Activated CD4-positive, alpha-beta T cell treated with anti-CD3 and anti-CD28 coated beads for 36 hours (primary cell): ENCODE data around the gene LGALS13. TPM values are rescaled to one million over a fixed set of nuclear protein-coding genes. Genes with fewer than 3 reads are reported as not detected.

Experiments
- ATAC-seq: fragments of 200-7000 bp; cut with Tn5 transposase; one replicate; pipeline ENCODE4 v1.10.0; 2021; ENCODE audit warnings: mild to moderate bottlenecking, moderate library complexity
- CTCF ChIA-PET: fragments of 350-600 bp; sonication (Branson Sonifier 250); formaldehyde crosslinking; loops from one replicate; lab custom pipeline; 2021; ENCODE audit warnings: antibody characterized with exemption; lab: Charles Lee
- POLR2A ChIA-PET: fragments of 350-600 bp; sonication (Branson Sonifier 250); formaldehyde crosslinking; loops from one replicate; lab custom pipeline; 2021; ENCODE audit warnings: antibody characterized with exemption, inconsistent platforms; lab: Charles Lee
- DNase-seq: peaks from one replicate; pipeline ENCODE4 v3.0.0-alpha.2; 2020
- H3K27ac Mint-ChIP-seq: one replicate; pipeline ENCODE4 v1.8.0; 2021; ENCODE audit warnings: mixed read lengths
- H3K27me3 Mint-ChIP-seq: one replicate; pipeline ENCODE4 v1.8.0; 2021; ENCODE audit warnings: mixed read lengths
- H3K36me3 Mint-ChIP-seq: one replicate; pipeline ENCODE4 v1.8.0; 2021; ENCODE audit warnings: low read depth, mixed read lengths
- H3K4me1 Mint-ChIP-seq: one replicate; pipeline ENCODE4 v1.8.0; 2021; ENCODE audit warnings: mixed read lengths
- H3K4me3 Mint-ChIP-seq: one replicate; pipeline ENCODE4 v1.8.0; 2021; ENCODE audit warnings: mild to moderate bottlenecking, moderate library complexity, mixed read lengths
- H3K9me3 Mint-ChIP-seq: one replicate; pipeline ENCODE4 v1.8.0; 2021; ENCODE audit warnings: low read depth, mixed read lengths
- intact Hi-C, 2 experiments: fragments of 100-400 bp; cut with DNase I in 1 of 2; cut with micrococcal nuclease in 1 of 2; formaldehyde crosslinking; loops; one replicate each; pipeline versions ENCODE4 v1.14.2 to v1.15.1; 2022 to 2024; cut with DNase I, micrococcal nuclease
- total RNA-seq, 2 experiments: library from RNA; stranded (reverse); gene quantifications; one replicate each; pipeline ENCODE4 v1.2.3, GENCODE V29; 2021

Gene LGALS13
- total RNA-seq, result not detected

GRCh38 chr19:39602224-39602623 is at the start of gene LGALS13:
TSS of gene LGALS13 (plus strand) at chr19:39602524. CDS start at chr19:39602569, 45 bp downstream.
- Mint-ChIP-seq H3K36me3 (no peaks in the 10 kb centered on the region), H3K27me3 (peaks cover 31% of the 10 kb centered on the region), H3K9me3 (peaks cover 2% of the 10 kb centered on the region), H3K4me3 (no peak within 1 kb of the TSS), H3K4me1 (no peaks in the 10 kb centered on the region), H3K27ac (no peak within 1 kb of the TSS)
- ChIA-PET CTCF (no interaction called here), POLR2A (no interaction called here)
- intact Hi-C loops, result no loop called here
- ATAC-seq, result no peak
- DNase-seq, result no peak

- DNase-seq, result no peak
- Mint-ChIP-seq H3K36me3 (no peaks in the 10 kb centered on the region), H3K9me3 (no peaks in the 10 kb centered on the region), H3K4me3 (no peak overlapping the region), H3K4me1 (peaks cover 15% of the 10 kb centered on the region), H3K27me3 (no peaks in the 10 kb centered on the region), H3K27ac (peak overlapping the region; percentile 11)
- ChIA-PET POLR2A (interaction anchor here (0.7 to 1.2 kb wide), 2 partner anchors 10 to 117 kb away, joined by 3 to 5 read pairs; partner anchors contain the start of gene RPS16), CTCF (interaction anchor here (1.8 to 6.5 kb wide), 3 partner anchors 120 to 216 kb away, joined by 4 to 88 read pairs (median 5); no protein-coding TSS in a partner anchor)
- no peak for ATAC-seq
- intact Hi-C loops, result loop anchor here in 1 of 2 experiments (5.0 to 10.0 kb wide), 2 partner anchors 74 to 212 kb away; no protein-coding TSS in a partner anchor
These were observed 49.2 kb upstream of the LGALS13 start for GRCh38 chr19:39553082-39553652.

- CTCF ChIA-PET, result interaction anchor here (1.0 to 6.5 kb wide), 4 partner anchors 12 to 213 kb away, joined by 3 to 88 read pairs (median 4); no protein-coding TSS in a partner anchor
These were observed 47.5 kb upstream of the LGALS13 start for GRCh38 chr19:39554701-39555311.

GRCh38 chr19:39555883-39556282 is 46.4 kb upstream of the LGALS13 start:
- Mint-ChIP-seq H3K36me3 (no peaks in the 10 kb centered on the region), H3K27me3 (no peaks in the 10 kb centered on the region), H3K4me3 (no peak overlapping the region), H3K27ac (no peak overlapping the region), H3K9me3 (no peaks in the 10 kb centered on the region), H3K4me1 (peaks cover 29% of the 10 kb centered on the region)
- intact Hi-C loops, result loop anchor here in 1 of 2 experiments (10.0 kb wide), 1 partner anchor 209 kb away; no protein-coding TSS in a partner anchor
- ChIA-PET CTCF (interaction anchor here (0.6 to 6.5 kb wide), 2 partner anchors 93 to 118 kb away, joined by 3 to 88 read pairs; no protein-coding TSS in a partner anchor), POLR2A (no interaction called here)
- ATAC-seq (no peak), DNase-seq (no peak)

More at GRCh38 chr19:39554701-39555311, 47.5 kb upstream of the LGALS13 start:
- Mint-ChIP-seq H3K9me3 (no peaks in the 10 kb centered on the region), H3K36me3 (no peaks in the 10 kb centered on the region), H3K27ac (no peak overlapping the region), H3K4me3 (no peak overlapping the region), H3K4me1 (peaks cover 29% of the 10 kb centered on the region), H3K27me3 (no peaks in the 10 kb centered on the region)
- ATAC-seq (no peak), DNase-seq (no peak)
- POLR2A ChIA-PET, result no interaction called here
- intact Hi-C loops, result loop anchor here in 1 of 2 experiments (5.0 to 10.0 kb wide), 2 partner anchors 72 to 210 kb away; no protein-coding TSS in a partner anchor

GRCh38 chr19:39557811-39558623 is 44.3 kb upstream of the LGALS13 start:
- H3K36me3 Mint-ChIP-seq, result no peaks in the 10 kb centered on the region
- H3K4me1 Mint-ChIP-seq, result peaks cover 25% of the 10 kb centered on the region
- intact Hi-C loops, result loop anchor here (1.0 to 10.0 kb wide), 3 partner anchors 25 to 207 kb away; no protein-coding TSS in a partner anchor
- peak overlapping the region; percentile 42 for H3K4me3 Mint-ChIP-seq
- no peaks in the 10 kb centered on the region for H3K9me3 Mint-ChIP-seq
- ChIA-PET CTCF (no interaction called here), POLR2A (no interaction called here)
- DNase-seq (peak; percentile 38), ATAC-seq (peak; percentile 82)
- H3K27me3 Mint-ChIP-seq, result no peaks in the 10 kb centered on the region
- peak overlapping the region; percentile 93 for H3K27ac Mint-ChIP-seq

GRCh38 chr19:39558624-39559117 is 43.7 kb upstream of the LGALS13 start:
- Mint-ChIP-seq H3K27me3 (no peaks in the 10 kb centered on the region), H3K36me3 (no peaks in the 10 kb centered on the region), H3K4me3 (peak overlapping the region; percentile 42), H3K4me1 (peaks cover 25% of the 10 kb centered on the region), H3K9me3 (no peaks in the 10 kb centered on the region), H3K27ac (peak overlapping the region; percentile 93)
- ChIA-PET POLR2A (no interaction called here), CTCF (no interaction called here)
- intact Hi-C loops, result loop anchor here (1.0 to 10.0 kb wide), 3 partner anchors 24 to 206 kb away; no protein-coding TSS in a partner anchor
- peak; percentile 23 for DNase-seq
- ATAC-seq, result peak; percentile 69

GRCh38 chr19:39563408-39563807 is 38.9 kb upstream of the LGALS13 start:
- Mint-ChIP-seq H3K36me3 (no peaks in the 10 kb centered on the region), H3K4me3 (no peak overlapping the region), H3K9me3 (no peaks in the 10 kb centered on the region), H3K27ac (no peak overlapping the region), H3K4me1 (peaks cover 12% of the 10 kb centered on the region), H3K27me3 (peaks cover 3% of the 10 kb centered on the region)
- intact Hi-C loops, result no loop called here
- ATAC-seq (no peak), DNase-seq (no peak)
- POLR2A ChIA-PET, result interaction anchor here (0.6 kb wide), 1 partner anchor 10 kb away, joined by 3 read pairs; no protein-coding TSS in a partner anchor
- CTCF ChIA-PET, result no interaction called here

GRCh38 chr19:39566064-39566463 is 36.3 kb upstream of the LGALS13 start:
- H3K4me1 Mint-ChIP-seq, result peaks cover 5% of the 10 kb centered on the region
- intact Hi-C loops, result no loop called here
- no peak overlapping the region for H3K4me3 Mint-ChIP-seq
- CTCF ChIA-PET, result no interaction called here
- POLR2A ChIA-PET, result no interaction called here
- H3K36me3 Mint-ChIP-seq, result no peaks in the 10 kb centered on the region
- H3K9me3 Mint-ChIP-seq, result no peaks in the 10 kb centered on the region
- ATAC-seq (no peak), DNase-seq (no peak)
- H3K27ac Mint-ChIP-seq, result no peak overlapping the region
- peaks cover 11% of the 10 kb centered on the region for H3K27me3 Mint-ChIP-seq

GRCh38 chr19:39568604-39569003 is 33.7 kb upstream of the LGALS13 start:
- Mint-ChIP-seq H3K4me3 (no peak overlapping the region), H3K4me1 (peaks cover 5% of the 10 kb centered on the region), H3K36me3 (no peaks in the 10 kb centered on the region), H3K27me3 (peaks cover 24% of the 10 kb centered on the region), H3K9me3 (peaks cover 5% of the 10 kb centered on the region), H3K27ac (no peak overlapping the region)
- ChIA-PET POLR2A (no interaction called here), CTCF (no interaction called here)
- intact Hi-C loops, result no loop called here
- ATAC-seq (no peak), DNase-seq (no peak)

GRCh38 chr19:39582442-39582841 is 19.9 kb upstream of the LGALS13 start:
- H3K4me1 Mint-ChIP-seq, result no peaks in the 10 kb centered on the region
- no peak overlapping the region for H3K4me3 Mint-ChIP-seq
- H3K9me3 Mint-ChIP-seq, result peaks cover 9% of the 10 kb centered on the region
- intact Hi-C loops, result loop anchor here in 1 of 2 experiments (2.0 kb wide), 1 partner anchor 24 kb away; no protein-coding TSS in a partner anchor
- no peak overlapping the region for H3K27ac Mint-ChIP-seq
- ATAC-seq (peak; percentile 90), DNase-seq (peak; percentile 74)
- H3K27me3 Mint-ChIP-seq, result peaks cover 36% of the 10 kb centered on the region
- CTCF ChIA-PET, result no interaction called here
- POLR2A ChIA-PET, result no interaction called here
- no peaks in the 10 kb centered on the region for H3K36me3 Mint-ChIP-seq
